HT-29 (cell line): Measurements from ENCODE around the gene SNRPB. TPM values are rescaled to one million over a fixed set of nuclear protein-coding genes. Genes with fewer than 3 reads are reported as not detected.
"Not testable (repeated sequence)": the region's sequence is repeated elsewhere in the genome, so short reads cannot be mapped to it uniquely, and the experiment has no call there.

Experiments used
- DNase-seq: peaks from one replicate; pipeline ENCODE4 v3.0.0-alpha.2; 2015; ENCODE audit warnings: low spot score
- total RNA-seq: library from RNA; depleted of rRNA; stranded (reverse); fragments of >200 nt; shearing (Covaris generic); gene quantifications from 2 replicates; pipeline ENCODE4 v1.2.3, GENCODE V29; 2014; rRNA removed

Gene SNRPB
- 649 and 692 TPM in 2 replicates for total RNA-seq

GRCh38 chr20:2470423-2471193 is at the start of gene SNRPB:
Gene SNRPB (minus strand): TSS chr20:2470789. CDS start chr20:2470690, 99 bp downstream.
- DNase-seq: peak; percentile 98

- no peak for DNase-seq
Measured at GRCh38 chr20:2519115-2519809, 48.7 kb upstream of the SNRPB start.

GRCh38 chr20:2518558-2518957 is 48.0 kb upstream of the SNRPB start:
- DNase-seq: no peak

- DNase-seq: no peak
Measured at GRCh38 chr20:2518096-2518495, 47.5 kb upstream of the SNRPB start.

GRCh38 chr20:2516399-2516798 is 45.8 kb upstream of the SNRPB start:
- DNase-seq: no peak

- no peak for DNase-seq
Measured at GRCh38 chr20:2515203-2515602, 44.6 kb upstream of the SNRPB start.

GRCh38 chr20:2509794-2510193 is 39.2 kb upstream of the SNRPB start:
- DNase-seq: no peak

- no peak for DNase-seq
Measured at GRCh38 chr20:2509468-2509781, 38.8 kb upstream of the SNRPB start.

- peak; percentile 84 for DNase-seq
Measured at GRCh38 chr20:2508631-2509467, 38.3 kb upstream of the SNRPB start, which contains the start of gene ZNF343. Gene ZNF343 (minus strand): TSS chr20:2508915. CDS start chr20:2493895, 15,020 bp downstream.

- no peak for DNase-seq
Measured at GRCh38 chr20:2507875-2508630, 37.5 kb upstream of the SNRPB start.

- DNase-seq: no peak
Measured at GRCh38 chr20:2507464-2507863, 36.9 kb upstream of the SNRPB start.

GRCh38 chr20:2506426-2506825 is 35.8 kb upstream of the SNRPB start:
- DNase-seq: not testable (repeated sequence)

GRCh38 chr20:2504803-2505202 is 34.2 kb upstream of the SNRPB start:
- DNase-seq: not testable (repeated sequence)

- not testable (repeated sequence) for DNase-seq
Measured at GRCh38 chr20:2502808-2503384, 32.3 kb upstream of the SNRPB start.

- DNase-seq: no peak
Measured at GRCh38 chr20:2485661-2486060, 15.1 kb upstream of the SNRPB start.

- DNase-seq: no peak
Measured at GRCh38 chr20:2485080-2485479, 14.5 kb upstream of the SNRPB start.

- DNase-seq: no peak
Measured at GRCh38 chr20:2483504-2483903, 12.9 kb upstream of the SNRPB start.

- DNase-seq: no peak
Measured at GRCh38 chr20:2480381-2480780, 9.8 kb upstream of the SNRPB start.

- no peak for DNase-seq
Measured at GRCh38 chr20:2476742-2477615, 6.4 kb upstream of the SNRPB start.
